BLaER1 (cell line): ENCODE data around the gene CCDC82.

Experiments
- H3K27ac ChIP-seq: shearing (Covaris generic); formaldehyde crosslinking; 2 replicates; pipeline ENCODE4 v1.8.1; 2022
- H3K27me3 ChIP-seq: shearing (Covaris generic); formaldehyde crosslinking; 2 replicates; pipeline ENCODE4 v1.8.1; 2022
- H3K36me3 ChIP-seq: shearing (Covaris generic); formaldehyde crosslinking; 2 replicates; pipeline ENCODE4 v1.8.1; 2022
- H3K4me1 ChIP-seq: shearing (Covaris generic); formaldehyde crosslinking; 2 replicates; pipeline ENCODE4 v1.8.1; 2022
- H3K4me2 ChIP-seq: shearing (Covaris generic); formaldehyde crosslinking; 2 replicates; pipeline ENCODE4 v1.8.1; 2022
- H3K4me3 ChIP-seq: shearing (Covaris generic); formaldehyde crosslinking; 2 replicates; pipeline ENCODE4 v1.8.1; 2022
- H3K9ac ChIP-seq: shearing (Covaris generic); formaldehyde crosslinking; 2 replicates; pipeline ENCODE4 v1.8.1; 2022
- H3K9me3 ChIP-seq: shearing (Covaris generic); formaldehyde crosslinking; 2 replicates; pipeline ENCODE4 v1.8.1; 2022
- H4K20me1 ChIP-seq: shearing (Covaris generic); formaldehyde crosslinking; 2 replicates; pipeline ENCODE4 v1.8.1; 2022
- Cebpa-rat ChIP-seq: shearing (Covaris generic); IDR thresholded peaks from 2 replicates; pipeline ENCODE4 v1.8.1; 2022

The CCDC82 gene

GRCh38 chr11:96340555-96340885 is 49.2 kb downstream of the CCDC82 start:
- Histone ChIP-seq H3K9ac (no peak overlapping the region), H3K9me3 (no peaks in the 10 kb centered on the region), H3K27ac (no peak overlapping the region), H3K4me2 (no peak overlapping the region), H3K36me3 (no peaks in the 10 kb centered on the region), H3K4me3 (no peak overlapping the region), H4K20me1 (no peaks in the 10 kb centered on the region), H3K4me1 (peaks cover 23% of the 10 kb centered on the region), H3K27me3 (peaks cover 30% of the 10 kb centered on the region)
- TF ChIP-seq Cebpa-rat, result no peak

DNA sequence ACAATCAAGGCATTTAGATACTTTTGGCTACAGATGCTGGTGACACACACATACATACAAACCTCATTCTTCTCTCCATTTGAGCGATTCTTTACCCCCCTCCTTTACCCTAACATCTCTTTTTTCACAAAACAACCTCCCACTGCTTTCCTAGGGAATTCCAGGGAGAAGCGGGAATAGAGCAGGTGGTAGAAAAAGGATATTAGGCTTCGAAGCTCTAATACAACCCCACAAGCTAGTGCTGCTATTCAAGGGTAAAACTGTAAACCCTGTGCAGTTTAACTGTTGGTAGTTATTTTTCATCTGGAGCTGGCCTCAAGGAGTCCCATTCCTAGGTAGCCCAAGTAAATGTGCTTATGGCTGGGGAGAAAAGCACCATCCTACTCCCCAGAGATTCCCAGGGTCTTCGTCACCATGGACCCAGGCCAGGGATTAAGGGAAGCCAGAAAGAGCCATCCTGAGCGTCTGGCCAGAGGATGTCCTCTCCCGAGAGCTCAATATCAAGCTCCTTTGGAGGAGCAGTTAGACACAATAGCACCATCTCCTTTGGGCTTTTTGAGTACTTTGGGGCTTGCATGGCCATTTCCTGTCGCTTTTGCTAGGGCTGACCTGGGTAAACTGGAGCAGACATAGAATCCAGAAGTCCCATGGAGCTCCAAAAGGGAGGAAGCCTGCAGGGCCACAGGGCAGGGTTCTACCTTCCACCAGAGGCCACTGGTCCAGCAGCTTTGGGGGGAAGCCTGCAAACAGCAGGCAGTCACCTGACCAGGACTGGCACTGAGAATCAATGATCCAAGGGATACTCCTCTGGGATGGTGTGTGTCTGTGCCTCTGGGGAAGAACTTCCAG is 49.8 kb downstream of the CCDC82 start:
- Histone ChIP-seq H3K9me3 (no peaks in the 10 kb centered on the region), H3K27ac (no peak overlapping the region; the same call in 1 of the 2 replicates), H3K4me2 (peak overlapping the region; percentile 27; the same call in 1 of the 2 replicates), H3K4me3 (no peak overlapping the region), H3K9ac (no peak overlapping the region), H4K20me1 (no peaks in the 10 kb centered on the region), H3K27me3 (peaks cover 30% of the 10 kb centered on the region), H3K36me3 (no peaks in the 10 kb centered on the region), H3K4me1 (peaks cover 23% of the 10 kb centered on the region)
- no peak for TF ChIP-seq Cebpa-rat

GRCh38 chr11:96338910-96339705 is 50.6 kb downstream of the CCDC82 start:
- Histone ChIP-seq H3K27me3 (peaks cover 30% of the 10 kb centered on the region), H3K9ac (no peak overlapping the region), H3K4me1 (peaks cover 23% of the 10 kb centered on the region), H3K9me3 (no peaks in the 10 kb centered on the region), H3K36me3 (no peaks in the 10 kb centered on the region), H4K20me1 (no peaks in the 10 kb centered on the region), H3K4me3 (no peak overlapping the region), H3K27ac (no peak overlapping the region; the same call in 1 of the 2 replicates), H3K4me2 (peak overlapping the region; percentile 27; the same call in 1 of the 2 replicates)
- TF ChIP-seq Cebpa-rat, result no peak

- no peak overlapping the region for H3K4me3 ChIP-seq
- no peaks in the 10 kb centered on the region for H3K9me3 ChIP-seq
- TF ChIP-seq Cebpa-rat, result no peak
- H3K36me3 ChIP-seq, result no peaks in the 10 kb centered on the region
- H4K20me1 ChIP-seq, result no peaks in the 10 kb centered on the region
- H3K9ac ChIP-seq, result no peak overlapping the region
- H3K4me2 ChIP-seq, result no peak overlapping the region
- H3K27ac ChIP-seq, result no peak overlapping the region
- peaks cover 28% of the 10 kb centered on the region for H3K27me3 ChIP-seq
- H3K4me1 ChIP-seq, result peaks cover 18% of the 10 kb centered on the region
Measured at GRCh38 chr11:96337541-96338431, 51.9 kb downstream of the CCDC82 start.

- Histone ChIP-seq H3K27ac (no peak overlapping the region), H3K36me3 (no peaks in the 10 kb centered on the region), H3K4me1 (peaks cover 9% of the 10 kb centered on the region), H3K9ac (no peak overlapping the region), H3K4me3 (no peak overlapping the region), H3K9me3 (no peaks in the 10 kb centered on the region), H4K20me1 (no peaks in the 10 kb centered on the region), H3K4me2 (no peak overlapping the region), H3K27me3 (peaks cover 6% of the 10 kb centered on the region; the same call in 1 of the 2 replicates)
- peak; percentile 40; the same call in 1 of the 2 replicates for TF ChIP-seq Cebpa-rat
Measured at GRCh38 chr11:96335388-96335787, 54.3 kb downstream of the CCDC82 start.

- peaks cover 4% of the 10 kb centered on the region for H3K4me1 ChIP-seq
- no peak overlapping the region for H3K4me2 ChIP-seq
- TF ChIP-seq Cebpa-rat, result no peak
Measured at GRCh38 chr11:96334219-96334618, 55.5 kb downstream of the CCDC82 start.

DNA sequence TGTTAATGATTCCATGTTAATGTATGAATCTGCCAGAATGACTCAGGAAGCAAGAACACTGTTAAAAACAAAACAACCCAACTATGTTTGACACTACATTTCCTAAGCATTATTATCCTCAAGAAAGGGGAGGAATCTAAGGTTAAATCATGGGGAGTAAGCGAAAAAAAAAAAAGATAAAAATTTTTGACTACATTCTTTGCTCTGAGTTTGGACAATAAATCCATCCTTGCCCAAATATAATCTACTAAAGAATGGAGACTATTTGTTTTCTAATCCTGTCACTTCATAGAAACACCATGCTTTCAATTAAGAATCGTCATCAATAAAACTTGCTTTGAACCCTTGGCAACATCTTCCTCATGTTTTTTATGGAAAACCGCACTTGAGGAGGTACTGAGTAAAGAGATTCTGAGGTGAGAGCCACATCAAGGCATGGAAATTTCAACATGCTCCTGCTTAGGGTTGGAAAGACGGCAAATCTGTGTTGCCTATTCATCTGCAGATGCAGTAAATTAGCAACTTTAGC is 56.5 kb downstream of the CCDC82 start:
- H3K27me3 ChIP-seq, result no peaks in the 10 kb centered on the region
- H3K36me3 ChIP-seq, result no peaks in the 10 kb centered on the region
- H3K9me3 ChIP-seq, result no peaks in the 10 kb centered on the region
- no peak overlapping the region for H3K4me3 ChIP-seq
- H3K4me1 ChIP-seq, result no peaks in the 10 kb centered on the region
- TF ChIP-seq Cebpa-rat, result no peak
- no peak overlapping the region for H3K4me2 ChIP-seq
- H3K9ac ChIP-seq, result no peak overlapping the region
- no peaks in the 10 kb centered on the region for H4K20me1 ChIP-seq
- no peak overlapping the region for H3K27ac ChIP-seq

More at GRCh38 chr11:96334219-96334618, 55.5 kb downstream of the CCDC82 start:
- no peaks in the 10 kb centered on the region for H3K36me3 ChIP-seq
- no peaks in the 10 kb centered on the region for H3K9me3 ChIP-seq
- no peaks in the 10 kb centered on the region for H4K20me1 ChIP-seq
- no peak overlapping the region for H3K4me3 ChIP-seq
- no peaks in the 10 kb centered on the region for H3K27me3 ChIP-seq
- H3K9ac ChIP-seq, result no peak overlapping the region
- no peak overlapping the region for H3K27ac ChIP-seq

GRCh38 chr11:96332126-96332771 is 57.5 kb downstream of the CCDC82 start:
- TF ChIP-seq Cebpa-rat, result no peak
- no peaks in the 10 kb centered on the region for H4K20me1 ChIP-seq
- H3K9me3 ChIP-seq, result no peaks in the 10 kb centered on the region
- H3K9ac ChIP-seq, result no peak overlapping the region
- no peaks in the 10 kb centered on the region for H3K27me3 ChIP-seq
- H3K4me2 ChIP-seq, result no peak overlapping the region
- no peak overlapping the region for H3K4me3 ChIP-seq
- no peak overlapping the region for H3K27ac ChIP-seq
- H3K36me3 ChIP-seq, result no peaks in the 10 kb centered on the region
- H3K4me1 ChIP-seq, result no peaks in the 10 kb centered on the region

- no peaks in the 10 kb centered on the region for H3K9me3 ChIP-seq
- H3K4me3 ChIP-seq, result no peak overlapping the region
- no peaks in the 10 kb centered on the region for H3K4me1 ChIP-seq
- H3K36me3 ChIP-seq, result no peaks in the 10 kb centered on the region
- no peak for TF ChIP-seq Cebpa-rat
- H3K4me2 ChIP-seq, result no peak overlapping the region
- H3K27ac ChIP-seq, result no peak overlapping the region
- H3K9ac ChIP-seq, result no peak overlapping the region
- H3K27me3 ChIP-seq, result no peaks in the 10 kb centered on the region
- no peaks in the 10 kb centered on the region for H4K20me1 ChIP-seq
Measured at GRCh38 chr11:96331699-96332116, 58.0 kb downstream of the CCDC82 start.
